HL-60 (cell line): Measurements from ENCODE around the gene GALNT17.

Source experiments
- DNase-seq, 2 experiments: peaks; one replicate each; pipeline ENCODE4 v3.0.0-alpha.2; 2010 to 2020; ENCODE audit warnings: low read depth in 1 of 2, low spot score in 1 of 2
- H3K27ac ChIP-seq: fragments of 250-450 bp; sonication (Bioruptor Pico); replicated peaks from 2 replicates; pipeline ENCODE4 v1.5.1; 2020; ENCODE audit warnings: mild to moderate bottlenecking, moderate library complexity
- H3K27me3 ChIP-seq: fragments of 250-450 bp; sonication (Bioruptor Pico); 2 replicates; pipeline ENCODE4 v1.5.1; 2021; ENCODE audit warnings: mild to moderate bottlenecking, moderate library complexity; ENCODE audit not compliant: insufficient read depth, poor library complexity, severe bottlenecking
- H3K4me3 ChIP-seq: replicated peaks from 2 replicates; pipeline ENCODE4 v1.5.1; 2011; ENCODE audit warnings: mild to moderate bottlenecking, control low read depth, low read length; ENCODE audit not compliant: insufficient read depth
- CTCF ChIP-seq: IDR thresholded peaks from one replicate; pipeline ENCODE4 v1.5.1; 2011; ENCODE audit warnings: low read length, control low read depth, inconsistent platforms; ENCODE audit not compliant: insufficient read depth
- GABPA ChIP-seq: IDR thresholded peaks from 2 replicates; pipeline ENCODE4 v1.6.1; 2012; ENCODE audit warnings: low read depth
- POLR2AphosphoS5 ChIP-seq: IDR thresholded peaks from 2 replicates; pipeline ENCODE4 v1.6.1; 2012; ENCODE audit warnings: low read depth
- REST ChIP-seq: IDR thresholded peaks from 2 replicates; pipeline ENCODE4 v1.6.1; 2012; ENCODE audit warnings: low read depth; ENCODE audit not compliant: insufficient replicate concordance
- SPI1 ChIP-seq: IDR thresholded peaks from 2 replicates; pipeline ENCODE4 v1.6.1; 2012; ENCODE audit warnings: low read depth, mild to moderate bottlenecking, borderline replicate concordance

GALNT17 gene

DNA sequence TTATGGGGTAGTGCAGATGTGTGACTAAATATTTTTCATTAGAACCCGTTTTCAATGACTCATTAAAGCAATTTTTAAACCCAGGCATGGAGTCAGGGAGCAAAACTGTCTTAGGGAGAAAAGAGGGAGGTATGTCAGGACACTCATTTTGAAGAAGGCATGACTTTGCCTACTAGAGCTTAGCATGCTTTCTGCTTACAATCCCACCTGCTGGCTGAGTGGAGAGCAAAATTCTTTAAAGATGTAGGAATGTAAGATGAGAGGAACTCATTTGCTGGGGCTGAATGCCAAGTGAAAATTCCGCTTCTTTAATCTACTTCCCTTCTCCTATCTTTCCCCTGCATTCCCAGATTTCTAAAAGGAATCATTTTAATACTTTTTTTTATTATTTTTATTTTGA, 232.6 kb downstream of the GALNT17 start:
- no peak for DNase-seq
- TF ChIP-seq POLR2AphosphoS5: no peak
- TF ChIP-seq CTCF: no peak
- TF ChIP-seq SPI1: no peak
- no peak for TF ChIP-seq GABPA
- no peak for TF ChIP-seq REST
- no peak overlapping the region for H3K4me3 ChIP-seq
- no peaks in the 10 kb centered on the region for H3K27me3 ChIP-seq
- H3K27ac ChIP-seq: no peak overlapping the region

GRCh38 chr7:71372991-71373390, 241.0 kb downstream of the GALNT17 start:
- Histone ChIP-seq H3K27me3 (no peaks in the 10 kb centered on the region), H3K27ac (no peak overlapping the region), H3K4me3 (no peak overlapping the region)
- no peak for TF ChIP-seq POLR2AphosphoS5
- no peak for DNase-seq

- no peak for DNase-seq
- H3K4me3 ChIP-seq: no peak overlapping the region
- no peak overlapping the region for H3K27ac ChIP-seq
- no peaks in the 10 kb centered on the region for H3K27me3 ChIP-seq
- TF ChIP-seq REST (no peak), GABPA (no peak), CTCF (no peak), SPI1 (no peak), POLR2AphosphoS5 (no peak)
Measured at GRCh38 chr7:71377062-71377461, 245.1 kb downstream of the GALNT17 start.

DNA sequence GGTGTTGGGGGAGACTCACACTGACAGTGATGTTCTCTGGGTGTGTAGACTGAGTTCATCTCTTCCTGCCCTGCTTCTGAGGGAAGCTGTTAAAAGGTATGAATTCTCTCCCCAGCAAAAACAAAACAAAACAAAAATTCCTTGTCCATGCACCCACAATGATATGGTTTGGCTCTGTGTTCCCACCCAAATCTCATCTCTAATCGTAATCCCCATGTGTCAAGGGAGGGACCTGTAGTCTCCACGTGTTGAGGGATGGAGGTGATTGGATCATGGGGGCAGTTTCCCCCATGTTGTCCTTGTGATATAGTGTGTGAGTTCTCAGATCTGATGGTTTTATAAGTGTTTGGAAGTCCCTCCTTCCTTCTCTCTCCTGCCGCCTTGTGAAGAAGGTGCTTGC, 245.5 kb downstream of the GALNT17 start:
- no peak for TF ChIP-seq REST
- TF ChIP-seq GABPA: no peak
- H3K4me3 ChIP-seq: no peak overlapping the region
- no peak for DNase-seq
- no peak overlapping the region for H3K27ac ChIP-seq
- H3K27me3 ChIP-seq: no peaks in the 10 kb centered on the region
